NCI-H128 (cell line): ENCODE results near the gene TREML1.
"Not testable (repeated sequence)": the region's sequence is repeated elsewhere in the genome, so short reads cannot be mapped to it uniquely, and the experiment has no call there.

Source experiments
- DNase-seq: peaks from one replicate; lab custom pipeline; 2025; ENCODE audit not compliant: unreplicated experiment; lab: John Stamatoyannopoulos, UW

TREML1 gene

GRCh38 chr6:41153992-41154625 is at the start of gene TREML1:
TREML1 (minus strand) TSS chr6:41154347; CDS start chr6:41154288, 59 bp downstream.
- no peak for DNase-seq

- no peak for DNase-seq
Observed at GRCh38 chr6:41201764-41202173, 47.6 kb upstream of the TREML1 start.

GRCh38 chr6:41200901-41201763 is 47.0 kb upstream of the TREML1 start, which contains the start of gene TREML2:
TREML2 (minus strand) TSS chr6:41201149; CDS start chr6:41201008, 141 bp downstream.
- no peak for DNase-seq

- no peak for DNase-seq
Observed at GRCh38 chr6:41200296-41200900, 46.3 kb upstream of the TREML1 start.

- no peak for DNase-seq
Observed at GRCh38 chr6:41199552-41200246, 45.6 kb upstream of the TREML1 start.

- no peak for DNase-seq
Observed at GRCh38 chr6:41197234-41197633, 43.1 kb upstream of the TREML1 start.

- no peak for DNase-seq
Observed at GRCh38 chr6:41194386-41194785, 40.2 kb upstream of the TREML1 start.

- DNase-seq, result no peak
Observed at GRCh38 chr6:41193884-41194283, 39.7 kb upstream of the TREML1 start.

- no peak for DNase-seq
Observed at GRCh38 chr6:41193171-41193734, 39.1 kb upstream of the TREML1 start.

GRCh38 chr6:41191569-41191968 is 37.4 kb upstream of the TREML1 start:
- DNase-seq, result no peak

GRCh38 chr6:41190791-41191190 is 36.6 kb upstream of the TREML1 start:
- no peak for DNase-seq

- DNase-seq, result no peak
Observed at GRCh38 chr6:41189967-41190366, 35.8 kb upstream of the TREML1 start.

GRCh38 chr6:41189046-41189445 is 34.9 kb upstream of the TREML1 start:
- DNase-seq, result not testable (repeated sequence)

GRCh38 chr6:41187924-41188886 is 34.1 kb upstream of the TREML1 start:
- DNase-seq, result no peak

GRCh38 chr6:41186031-41186562 is 31.9 kb upstream of the TREML1 start:
- DNase-seq, result no peak

GRCh38 chr6:41184761-41185160 is 30.6 kb upstream of the TREML1 start:
- no peak for DNase-seq

- DNase-seq, result no peak
Observed at GRCh38 chr6:41182069-41183034, 28.2 kb upstream of the TREML1 start.

- DNase-seq, result no peak
Observed at GRCh38 chr6:41181566-41181965, 27.4 kb upstream of the TREML1 start.
